HEK293 (cell line): ENCODE measurements around the gene NME5.

Source experiments
- BCL11B ChIP-seq: fragments of 450-650 bp; formaldehyde crosslinking; IDR thresholded peaks from 2 replicates; pipeline ENCODE4 v1.5.1; 2016; ENCODE audit warnings: low read depth, missing biosample characterization, missing genetic modification characterization
- KLF1 ChIP-seq: fragments of 450-650 bp; formaldehyde crosslinking; IDR thresholded peaks from 2 replicates; pipeline ENCODE4 v1.5.1; 2016; ENCODE audit warnings: missing biosample characterization, missing genetic modification characterization
- RBAK ChIP-seq: fragments of 450-650 bp; formaldehyde crosslinking; IDR thresholded peaks from 2 replicates; pipeline ENCODE4 v1.5.1; 2016; ENCODE audit warnings: missing biosample characterization, missing genetic modification characterization
- REPIN1 ChIP-seq: fragments of 450-650 bp; formaldehyde crosslinking; IDR thresholded peaks from 2 replicates; pipeline ENCODE4 v1.5.1; 2017; ENCODE audit warnings: missing biosample characterization, missing genetic modification characterization, low read depth
- SCRT1 ChIP-seq: fragments of 450-650 bp; formaldehyde crosslinking; IDR thresholded peaks from 2 replicates; pipeline ENCODE4 v1.5.1; 2016; ENCODE audit warnings: missing biosample characterization, missing genetic modification characterization, borderline replicate concordance
- SCRT2 ChIP-seq: fragments of 450-650 bp; formaldehyde crosslinking; IDR thresholded peaks from 2 replicates; pipeline ENCODE4 v1.5.1; 2016; ENCODE audit warnings: missing biosample characterization, missing genetic modification characterization
- ZBTB20 ChIP-seq: fragments of 450-650 bp; formaldehyde crosslinking; IDR thresholded peaks from 2 replicates; pipeline ENCODE4 v1.5.1; 2016; ENCODE audit warnings: missing biosample characterization, missing genetic modification characterization
- ZFP69B ChIP-seq: fragments of 450-650 bp; formaldehyde crosslinking; IDR thresholded peaks from 2 replicates; pipeline ENCODE4 v1.5.1; 2016; ENCODE audit warnings: missing biosample characterization, missing genetic modification characterization
- ZNF140 ChIP-seq: fragments of 450-650 bp; formaldehyde crosslinking; IDR thresholded peaks from 2 replicates; pipeline ENCODE4 v1.5.1; 2016; ENCODE audit warnings: missing biosample characterization, missing genetic modification characterization
- ZNF16 ChIP-seq: fragments of 450-650 bp; formaldehyde crosslinking; IDR thresholded peaks from 2 replicates; pipeline ENCODE4 v1.5.1; 2016; ENCODE audit warnings: low read depth, missing biosample characterization, missing genetic modification characterization
- ZNF169 ChIP-seq: fragments of 450-650 bp; formaldehyde crosslinking; IDR thresholded peaks from 2 replicates; pipeline ENCODE4 v1.5.1; 2016; ENCODE audit warnings: missing biosample characterization, missing genetic modification characterization
- ZNF175 ChIP-seq: fragments of 450-650 bp; formaldehyde crosslinking; IDR thresholded peaks from 2 replicates; pipeline ENCODE4 v1.5.1; 2016; ENCODE audit warnings: missing biosample characterization, missing genetic modification characterization
- ZNF19 ChIP-seq: fragments of 450-650 bp; formaldehyde crosslinking; IDR thresholded peaks from 2 replicates; pipeline ENCODE4; 2016; ENCODE audit warnings: missing biosample characterization, missing genetic modification characterization, low read depth
- ZNF274 ChIP-seq, 2 experiments: fragments of 200-500 bp in 1 of 2; fragments of 450-650 bp in 1 of 2; sonication (Bioruptor generic) in 1 of 2; formaldehyde crosslinking in 1 of 2; IDR thresholded peaks; 2 replicates each; pipeline versions ENCODE4 v1.5.1 to v1.6.1; 2014 to 2016; ENCODE audit warnings: borderline replicate concordance in 1 of 2, inconsistent platforms in 1 of 2, low read length in 1 of 2, missing biosample characterization in 1 of 2, missing genetic modification characterization in 1 of 2
- ZNF311 ChIP-seq: fragments of 450-650 bp; formaldehyde crosslinking; IDR thresholded peaks from 2 replicates; pipeline ENCODE4 v1.5.1; 2017; ENCODE audit warnings: missing biosample characterization, missing genetic modification characterization, borderline replicate concordance
- ZNF366 ChIP-seq: fragments of 450-650 bp; formaldehyde crosslinking; conservative IDR thresholded peaks from 2 replicates; pipeline ENCODE4 v1.5.1; 2016; ENCODE audit warnings: missing biosample characterization, missing genetic modification characterization
- ZNF404 ChIP-seq: fragments of 450-650 bp; formaldehyde crosslinking; IDR thresholded peaks from 2 replicates; pipeline ENCODE4 v1.5.1; 2017; ENCODE audit warnings: missing biosample characterization, missing genetic modification characterization
- ZNF426 ChIP-seq: fragments of 450-650 bp; formaldehyde crosslinking; IDR thresholded peaks from 2 replicates; pipeline ENCODE4 v1.5.1; 2017; ENCODE audit warnings: missing biosample characterization, missing genetic modification characterization, mild to moderate bottlenecking, inconsistent platforms, moderate library complexity
- ZNF473 ChIP-seq: fragments of 450-650 bp; formaldehyde crosslinking; IDR thresholded peaks from 2 replicates; pipeline ENCODE4 v1.5.1; 2017; ENCODE audit warnings: missing biosample characterization, missing genetic modification characterization
- ZNF561 ChIP-seq: fragments of 450-650 bp; IDR thresholded peaks from 2 replicates; pipeline ENCODE4 v1.5.1; 2018; ENCODE audit warnings: missing biosample characterization, missing genetic modification characterization, borderline replicate concordance
- ZNF596 ChIP-seq: fragments of 450-650 bp; IDR thresholded peaks from 2 replicates; pipeline ENCODE4 v1.5.0; 2018; ENCODE audit warnings: missing biosample characterization, mild to moderate bottlenecking, missing genetic modification characterization, moderate library complexity
- ZNF701 ChIP-seq: fragments of 450-650 bp; formaldehyde crosslinking; IDR thresholded peaks from 2 replicates; pipeline ENCODE4 v1.5.1; 2016; ENCODE audit warnings: missing biosample characterization, missing genetic modification characterization
- TF ChIP-seq, protein P1 (sequence below): fragments of 450-650 bp; formaldehyde crosslinking; IDR thresholded peaks from 2 replicates; pipeline ENCODE4 v1.5.1; 2016; ENCODE audit warnings: missing biosample characterization, missing genetic modification characterization
- TF ChIP-seq, protein P2 (sequence below): fragments of 450-650 bp; formaldehyde crosslinking; IDR thresholded peaks from 2 replicates; pipeline ENCODE4 v1.5.0; 2017; ENCODE audit warnings: missing biosample characterization, missing genetic modification characterization, borderline replicate concordance
- TF ChIP-seq, protein P3 (sequence below): fragments of 450-650 bp; formaldehyde crosslinking; IDR thresholded peaks from 2 replicates; pipeline ENCODE4 v1.5.1; 2016; ENCODE audit warnings: missing biosample characterization, missing genetic modification characterization
- TF ChIP-seq, protein P4 (sequence below): fragments of 450-650 bp; formaldehyde crosslinking; IDR thresholded peaks from 2 replicates; pipeline ENCODE4 v1.5.1; 2017; ENCODE audit warnings: missing biosample characterization, missing genetic modification characterization
- TF ChIP-seq, protein P5 (sequence below): IDR thresholded peaks from 2 replicates; pipeline ENCODE4 v1.6.1; 2011; ENCODE audit warnings: mild to moderate bottlenecking, low read depth, low read length, borderline replicate concordance

The NME5 gene

DNA sequence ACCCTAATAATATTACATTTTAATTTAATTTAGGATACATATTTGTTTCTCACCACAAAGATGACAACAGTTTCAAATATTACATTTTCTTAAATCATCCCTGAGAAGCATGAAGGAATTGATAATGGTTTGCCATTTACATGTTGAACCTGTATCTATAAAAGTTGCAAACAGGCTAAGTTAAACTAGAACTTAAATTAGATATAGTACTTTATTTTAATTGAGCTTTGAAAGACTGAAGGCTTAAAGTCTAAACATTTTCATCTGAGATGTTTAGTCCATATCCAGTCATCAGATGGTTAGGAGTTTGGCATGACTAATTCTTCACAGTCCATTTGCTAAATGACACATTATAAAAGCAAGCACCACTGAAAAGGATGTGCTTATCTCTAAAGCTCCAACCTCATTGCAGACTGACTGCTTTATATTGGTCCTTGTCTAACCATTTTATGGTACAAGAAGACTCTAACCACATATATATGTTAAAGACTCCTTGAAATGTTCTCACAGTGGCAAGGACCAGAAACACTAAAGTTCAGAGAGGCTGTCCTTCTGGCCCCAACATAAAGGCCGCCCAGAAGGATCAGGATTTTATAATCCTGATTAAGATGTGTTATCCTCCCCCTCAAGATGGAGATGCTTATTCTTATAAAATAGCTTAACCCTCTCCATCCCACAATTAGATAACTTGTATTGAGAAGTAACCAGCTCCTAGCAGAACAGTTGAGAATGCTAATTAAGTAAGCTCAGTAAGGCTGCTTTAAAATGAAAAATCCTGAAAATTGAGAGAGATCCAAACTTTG, 29.6 kb downstream of the NME5 start (continued):
- TF ChIP-seq SCRT2 (no peak), ZNF19 (tag by site-specific recombination) (no peak), ZNF366 (tag by site-specific recombination) (peak; percentile 35; the same call in 1 of the 2 replicates), SCRT1 (tag by site-specific recombination) (no peak), ZFP69B (tag by site-specific recombination) (no peak), ZNF404 (tag by site-specific recombination) (no peak), REPIN1 (tag by site-specific recombination) (no peak), ZNF426 (tag by site-specific recombination) (no peak), ZNF16 (tag by site-specific recombination) (no peak), ZNF473 (tag by site-specific recombination) (no peak), ZNF274 (IDR thresholded peaks at IDR 0.05; ENCODE audit: low read length) (no peak), ZNF274 (tag by site-specific recombination; IDR thresholded peaks at IDR 0.05; ENCODE audit: borderline replicate concordance) (no peak), KLF1 (no peak), ZNF140 (tag by site-specific recombination) (no peak), ZNF561 (0 out of 2 replicates have a peak, but pooled peaks have one; percentile 35), BCL11B (no peak), ZNF311 (no peak), ZNF701 (no peak), RBAK (tag by site-specific recombination) (no peak), ZNF596 (0 out of 2 replicates have a peak, but pooled peaks have one; percentile 7), ZNF175 (no peak), ZBTB20 (tag by site-specific recombination) (no peak), ZNF169 (tag by site-specific recombination) (no peak)
- TF ChIP-seq, protein P1, sequence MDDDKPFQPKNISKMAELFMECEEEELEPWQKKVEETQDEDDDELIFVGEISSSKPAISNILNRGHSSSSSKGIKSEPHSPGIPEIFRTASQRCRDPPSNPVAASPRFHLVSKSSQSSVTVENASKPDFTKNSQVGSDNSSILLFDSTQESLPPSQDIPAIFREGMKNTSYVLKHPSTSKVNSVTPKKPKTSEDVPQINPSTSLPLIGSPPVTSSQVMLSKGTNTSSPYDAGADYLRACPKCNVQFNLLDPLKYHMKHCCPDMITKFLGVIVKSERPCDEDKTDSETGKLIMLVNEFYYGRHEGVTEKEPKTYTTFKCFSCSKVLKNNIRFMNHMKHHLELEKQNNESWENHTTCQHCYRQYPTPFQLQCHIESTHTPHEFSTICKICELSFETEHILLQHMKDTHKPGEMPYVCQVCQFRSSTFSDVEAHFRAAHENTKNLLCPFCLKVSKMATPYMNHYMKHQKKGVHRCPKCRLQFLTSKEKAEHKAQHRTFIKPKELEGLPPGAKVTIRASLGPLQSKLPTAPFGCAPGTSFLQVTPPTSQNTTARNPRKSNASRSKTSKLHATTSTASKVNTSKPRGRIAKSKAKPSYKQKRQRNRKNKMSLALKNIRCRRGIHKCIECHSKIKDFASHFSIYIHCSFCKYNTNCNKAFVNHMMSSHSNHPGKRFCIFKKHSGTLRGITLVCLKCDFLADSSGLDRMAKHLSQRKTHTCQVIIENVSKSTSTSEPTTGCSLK (tag by site-specific recombination): no peak
- TF ChIP-seq, protein P2, sequence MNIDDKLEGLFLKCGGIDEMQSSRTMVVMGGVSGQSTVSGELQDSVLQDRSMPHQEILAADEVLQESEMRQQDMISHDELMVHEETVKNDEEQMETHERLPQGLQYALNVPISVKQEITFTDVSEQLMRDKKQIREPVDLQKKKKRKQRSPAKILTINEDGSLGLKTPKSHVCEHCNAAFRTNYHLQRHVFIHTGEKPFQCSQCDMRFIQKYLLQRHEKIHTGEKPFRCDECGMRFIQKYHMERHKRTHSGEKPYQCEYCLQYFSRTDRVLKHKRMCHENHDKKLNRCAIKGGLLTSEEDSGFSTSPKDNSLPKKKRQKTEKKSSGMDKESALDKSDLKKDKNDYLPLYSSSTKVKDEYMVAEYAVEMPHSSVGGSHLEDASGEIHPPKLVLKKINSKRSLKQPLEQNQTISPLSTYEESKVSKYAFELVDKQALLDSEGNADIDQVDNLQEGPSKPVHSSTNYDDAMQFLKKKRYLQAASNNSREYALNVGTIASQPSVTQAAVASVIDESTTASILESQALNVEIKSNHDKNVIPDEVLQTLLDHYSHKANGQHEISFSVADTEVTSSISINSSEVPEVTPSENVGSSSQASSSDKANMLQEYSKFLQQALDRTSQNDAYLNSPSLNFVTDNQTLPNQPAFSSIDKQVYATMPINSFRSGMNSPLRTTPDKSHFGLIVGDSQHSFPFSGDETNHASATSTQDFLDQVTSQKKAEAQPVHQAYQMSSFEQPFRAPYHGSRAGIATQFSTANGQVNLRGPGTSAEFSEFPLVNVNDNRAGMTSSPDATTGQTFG (tag by site-specific recombination): no peak
- TF ChIP-seq, protein P3, sequence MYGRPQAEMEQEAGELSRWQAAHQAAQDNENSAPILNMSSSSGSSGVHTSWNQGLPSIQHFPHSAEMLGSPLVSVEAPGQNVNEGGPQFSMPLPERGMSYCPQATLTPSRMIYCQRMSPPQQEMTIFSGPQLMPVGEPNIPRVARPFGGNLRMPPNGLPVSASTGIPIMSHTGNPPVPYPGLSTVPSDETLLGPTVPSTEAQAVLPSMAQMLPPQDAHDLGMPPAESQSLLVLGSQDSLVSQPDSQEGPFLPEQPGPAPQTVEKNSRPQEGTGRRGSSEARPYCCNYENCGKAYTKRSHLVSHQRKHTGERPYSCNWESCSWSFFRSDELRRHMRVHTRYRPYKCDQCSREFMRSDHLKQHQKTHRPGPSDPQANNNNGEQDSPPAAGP (tag by site-specific recombination): no peak
- TF ChIP-seq, protein P4, sequence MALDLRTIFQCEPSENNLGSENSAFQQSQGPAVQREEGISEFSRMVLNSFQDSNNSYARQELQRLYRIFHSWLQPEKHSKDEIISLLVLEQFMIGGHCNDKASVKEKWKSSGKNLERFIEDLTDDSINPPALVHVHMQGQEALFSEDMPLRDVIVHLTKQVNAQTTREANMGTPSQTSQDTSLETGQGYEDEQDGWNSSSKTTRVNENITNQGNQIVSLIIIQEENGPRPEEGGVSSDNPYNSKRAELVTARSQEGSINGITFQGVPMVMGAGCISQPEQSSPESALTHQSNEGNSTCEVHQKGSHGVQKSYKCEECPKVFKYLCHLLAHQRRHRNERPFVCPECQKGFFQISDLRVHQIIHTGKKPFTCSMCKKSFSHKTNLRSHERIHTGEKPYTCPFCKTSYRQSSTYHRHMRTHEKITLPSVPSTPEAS (tag by site-specific recombination): no peak
- TF ChIP-seq, protein P5, sequence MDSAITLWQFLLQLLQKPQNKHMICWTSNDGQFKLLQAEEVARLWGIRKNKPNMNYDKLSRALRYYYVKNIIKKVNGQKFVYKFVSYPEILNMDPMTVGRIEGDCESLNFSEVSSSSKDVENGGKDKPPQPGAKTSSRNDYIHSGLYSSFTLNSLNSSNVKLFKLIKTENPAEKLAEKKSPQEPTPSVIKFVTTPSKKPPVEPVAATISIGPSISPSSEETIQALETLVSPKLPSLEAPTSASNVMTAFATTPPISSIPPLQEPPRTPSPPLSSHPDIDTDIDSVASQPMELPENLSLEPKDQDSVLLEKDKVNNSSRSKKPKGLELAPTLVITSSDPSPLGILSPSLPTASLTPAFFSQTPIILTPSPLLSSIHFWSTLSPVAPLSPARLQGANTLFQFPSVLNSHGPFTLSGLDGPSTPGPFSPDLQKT: no peak
